NOMO-1 treated with dmso at 0.1 percent for 144 hours (cell line): ENCODE results near the gene BRINP1.

Source experiments
- DNase-seq: peaks from one replicate; lab custom pipeline; 2025; ENCODE audit not compliant: unreplicated experiment; lab: John Stamatoyannopoulos, UW

The BRINP1 gene

DNA sequence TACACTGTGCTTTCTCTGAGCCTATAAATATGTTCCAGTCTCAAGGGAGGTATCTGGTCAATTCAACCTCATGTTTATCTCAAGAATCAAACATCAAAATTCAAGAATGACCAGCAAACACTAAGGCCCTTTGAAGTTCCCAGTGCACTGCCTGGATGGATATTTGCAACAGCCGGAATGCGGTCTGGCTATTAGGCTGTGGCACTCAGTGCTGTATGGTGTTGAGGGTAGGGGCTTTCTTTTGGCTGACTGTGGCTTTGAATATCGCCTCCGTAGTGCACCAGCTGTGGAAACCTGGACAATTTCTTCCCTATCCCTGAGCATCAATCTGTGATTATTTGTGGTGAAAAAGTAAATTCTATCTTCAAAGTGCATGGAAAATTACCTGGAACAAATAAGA lies 220.4 kb downstream of the BRINP1 start:
- no peak for DNase-seq

DNA sequence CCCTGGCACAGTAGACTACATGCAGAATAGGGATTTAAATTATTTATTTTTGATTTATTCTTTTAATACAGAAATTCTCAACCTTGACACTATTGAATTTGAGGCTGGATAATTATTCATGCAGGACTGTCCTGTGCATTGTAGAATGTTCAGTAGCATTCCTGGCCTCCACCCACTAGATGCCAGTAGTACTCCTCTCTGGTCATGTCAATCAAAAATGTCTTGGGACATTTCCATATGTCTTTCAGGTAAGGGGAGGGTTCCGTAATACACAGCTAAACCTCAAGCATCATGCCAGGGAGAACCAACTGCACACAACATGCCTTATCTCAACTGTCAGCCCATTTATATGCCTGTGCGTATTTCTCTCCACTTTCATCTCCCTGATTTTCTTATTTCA lies 231.8 kb downstream of the BRINP1 start:
- DNase-seq, result no peak

- DNase-seq, result no peak
These were observed 243.2 kb downstream of the BRINP1 start for GRCh38 chr9:119126040-119126439.

GRCh38 chr9:119121899-119122298 lies 247.3 kb downstream of the BRINP1 start:
- DNase-seq, result no peak

GRCh38 chr9:119117409-119117808 lies 251.8 kb downstream of the BRINP1 start:
- DNase-seq, result no peak
